T47D (cell line): Measurements from ENCODE around the gene MCM7.
A peak's percentile ranks its signal among the peaks of the same experiment; 100 is the strongest.

Experiments used
- DNase-seq, 2 experiments: peaks; one replicate each; pipeline versions ENCODE4 v3.0.0 to v3.0.0-alpha.2; 2011 to 2012; ENCODE audit warnings: low read depth in 1 of 2, low spot score in 1 of 2
- JUND ChIP-seq: IDR thresholded peaks from 2 replicates; pipeline ENCODE4 v1.6.1; 2012; ENCODE audit warnings: low read depth
- in situ Hi-C: cut with HindIII; loops from 2 replicates; pipeline ENCODE4 v1.10.0; 2016; ENCODE audit warnings: low sequenced_read_pairs, low pct_unique_long_range_greater_than_20kb

Gene MCM7

DNA sequence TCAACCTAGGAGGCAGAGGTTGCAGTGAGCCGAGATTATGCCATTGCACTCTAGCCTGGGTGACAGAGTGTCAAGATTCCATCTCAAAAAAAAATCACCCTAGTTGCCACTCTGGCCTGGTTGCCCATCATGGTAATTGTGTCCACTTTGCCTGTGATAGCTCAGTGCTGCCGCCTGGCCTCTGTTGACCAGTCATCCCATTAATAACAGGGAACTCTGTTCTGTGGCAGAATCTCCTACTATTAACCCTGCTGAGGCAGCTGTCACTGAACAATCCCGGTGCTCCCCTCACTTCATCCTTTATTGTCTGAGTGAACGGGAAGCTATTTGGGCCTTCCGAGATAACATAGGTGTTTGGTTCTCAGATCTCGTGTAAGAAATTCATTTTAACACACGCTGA lies 34.2 kb downstream of the MCM7 start:
- no peak for TF ChIP-seq JUND
- in situ Hi-C loops = no loop called here
- no peak for DNase-seq

DNA sequence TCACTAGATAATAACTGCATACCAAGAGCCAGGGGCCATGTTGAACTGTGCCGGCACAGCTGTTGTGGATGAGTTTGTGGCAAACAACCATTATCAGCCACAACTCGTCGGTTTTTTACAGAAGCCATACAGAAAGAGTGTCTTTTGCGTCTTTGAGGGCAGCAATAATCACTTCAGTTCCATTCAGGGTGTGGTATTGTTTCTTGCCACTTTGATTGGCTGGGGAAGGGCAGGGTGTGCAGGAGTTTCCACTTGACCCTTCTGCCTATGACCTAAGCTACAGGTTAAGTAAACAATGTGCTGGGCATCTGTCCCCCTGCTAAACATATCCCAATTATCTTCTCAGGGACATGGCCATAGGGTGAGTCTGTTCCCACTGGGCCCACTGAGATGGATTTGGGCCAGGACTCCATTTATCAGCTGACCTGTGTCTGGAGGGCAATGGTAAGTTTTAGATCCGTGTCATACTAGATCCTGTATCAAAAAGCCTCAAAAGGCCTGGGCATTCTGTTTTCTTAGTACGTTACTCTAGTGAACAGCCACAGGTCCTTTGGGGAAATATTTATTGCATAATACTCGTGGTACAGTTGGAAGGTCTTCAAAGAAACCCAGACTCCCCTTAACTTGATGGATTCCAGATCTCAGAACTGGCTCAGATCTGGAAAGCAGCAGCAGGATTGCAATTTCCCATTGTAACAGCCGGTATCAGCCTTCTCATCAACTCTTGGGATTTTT lies 35.6 kb downstream of the MCM7 start:
- in situ Hi-C loops = no loop called here
- no peak for DNase-seq
- TF ChIP-seq JUND = no peak

DNA sequence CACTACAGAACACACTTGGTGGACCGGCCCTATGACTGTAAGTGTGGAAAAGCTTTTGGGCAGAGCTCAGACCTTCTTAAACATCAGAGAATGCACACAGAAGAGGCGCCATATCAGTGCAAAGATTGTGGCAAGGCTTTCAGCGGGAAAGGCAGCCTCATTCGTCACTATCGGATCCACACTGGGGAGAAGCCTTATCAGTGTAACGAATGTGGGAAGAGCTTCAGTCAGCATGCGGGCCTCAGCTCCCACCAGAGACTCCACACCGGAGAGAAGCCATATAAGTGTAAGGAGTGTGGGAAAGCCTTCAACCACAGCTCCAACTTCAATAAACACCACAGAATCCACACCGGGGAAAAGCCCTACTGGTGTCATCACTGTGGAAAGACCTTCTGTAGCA lies 37.0 kb downstream of the MCM7 start:
- in situ Hi-C loops = no loop called here
- DNase-seq = no peak
- TF ChIP-seq JUND = no peak

DNA sequence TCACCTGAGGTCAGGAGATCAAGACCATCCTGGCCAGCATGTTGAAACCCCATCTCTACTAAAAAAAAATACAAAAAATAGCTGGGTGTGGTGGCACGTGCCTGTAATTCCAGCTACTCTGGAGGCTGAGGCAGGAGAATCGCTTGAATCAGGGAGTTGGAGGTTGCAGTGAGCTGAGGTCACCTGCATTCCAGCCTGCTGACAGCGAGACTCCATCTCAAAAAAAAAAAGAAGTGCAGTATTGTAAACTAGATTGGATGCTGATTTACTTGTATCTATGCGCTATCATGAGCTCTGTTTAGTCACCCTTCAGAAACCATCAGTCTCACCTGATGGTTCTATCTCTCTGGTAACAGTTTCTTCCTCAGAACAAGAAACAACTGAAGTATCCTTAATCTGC lies 37.8 kb downstream of the MCM7 start:
- TF ChIP-seq JUND = no peak
- DNase-seq = no peak
- in situ Hi-C loops = no loop called here

DNA sequence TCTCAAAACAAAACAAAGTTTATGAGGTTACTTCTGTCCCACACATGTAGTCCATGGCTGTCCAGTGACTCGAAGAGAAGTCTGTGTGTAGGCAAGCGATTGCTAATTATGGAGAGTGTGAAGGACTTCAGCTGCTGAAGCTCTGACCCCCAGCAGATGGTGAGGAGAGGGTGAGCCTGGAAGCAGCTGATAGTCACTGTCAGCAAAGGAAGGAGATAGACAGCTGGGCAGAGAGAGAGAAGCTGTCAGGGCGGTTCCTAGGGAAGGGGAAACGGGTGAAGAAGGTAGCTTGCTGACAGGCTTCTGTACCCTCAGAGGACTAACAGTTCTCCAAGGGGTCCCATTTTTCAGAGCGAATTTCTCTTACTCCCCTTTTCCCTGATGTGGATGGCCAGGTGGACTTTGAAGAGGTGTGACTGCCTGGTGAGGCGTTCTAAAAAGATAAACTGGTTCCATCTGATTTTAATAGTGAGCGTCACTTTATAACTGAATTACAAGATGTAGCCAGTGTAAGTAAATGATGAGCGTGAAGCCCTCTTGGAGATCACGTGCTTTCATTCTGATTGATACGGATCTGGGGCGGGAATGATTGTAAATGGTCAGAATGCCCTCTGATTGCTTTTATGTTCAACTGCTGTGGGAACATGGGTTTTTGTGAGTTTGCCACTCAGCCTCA lies 39.5 kb downstream of the MCM7 start:
- DNase-seq = no peak
- in situ Hi-C loops = no loop called here
- TF ChIP-seq JUND = no peak

DNA sequence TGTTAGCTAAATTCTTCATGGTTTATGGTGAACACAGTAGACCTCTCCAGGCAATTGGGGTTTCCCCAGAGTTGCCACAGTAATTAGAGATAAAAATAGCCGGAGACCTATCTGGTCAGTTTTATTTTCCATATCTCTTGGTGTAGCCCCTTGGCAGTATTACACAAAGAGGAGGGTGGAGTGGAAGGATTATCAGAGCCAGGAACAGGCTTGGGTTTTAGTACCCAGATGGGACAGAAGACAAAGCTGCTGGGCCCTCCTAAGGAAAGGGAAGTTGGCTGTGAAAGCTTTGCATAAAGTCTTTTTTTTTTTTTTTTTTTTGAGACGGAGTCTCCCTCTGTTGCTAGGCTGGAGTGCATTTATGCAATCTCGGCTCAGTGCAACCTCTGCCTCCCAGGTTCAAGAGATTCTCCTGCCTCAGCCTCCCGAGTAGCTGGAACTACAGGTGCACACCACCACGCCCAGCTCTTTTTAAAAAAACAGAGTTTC lies 41.9 kb downstream of the MCM7 start:
- TF ChIP-seq JUND = no peak
- in situ Hi-C loops = no loop called here
- no peak for DNase-seq

DNA sequence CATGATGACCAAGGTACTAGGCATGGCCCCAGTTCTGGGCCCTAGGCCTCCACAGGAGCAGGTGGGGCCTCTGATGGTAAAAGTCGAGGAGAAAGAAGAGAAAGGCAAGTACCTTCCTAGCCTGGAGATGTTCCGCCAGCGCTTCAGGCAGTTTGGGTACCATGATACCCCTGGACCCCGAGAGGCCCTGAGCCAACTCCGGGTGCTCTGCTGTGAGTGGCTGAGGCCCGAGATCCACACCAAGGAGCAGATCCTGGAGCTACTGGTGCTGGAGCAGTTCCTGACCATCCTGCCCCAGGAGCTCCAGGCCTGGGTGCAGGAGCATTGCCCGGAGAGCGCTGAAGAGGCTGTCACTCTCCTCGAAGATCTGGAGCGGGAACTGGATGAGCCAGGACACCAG lies 44.2 kb downstream of the MCM7 start:
- no peak for TF ChIP-seq JUND
- no peak for DNase-seq
- in situ Hi-C loops = no loop called here

DNA sequence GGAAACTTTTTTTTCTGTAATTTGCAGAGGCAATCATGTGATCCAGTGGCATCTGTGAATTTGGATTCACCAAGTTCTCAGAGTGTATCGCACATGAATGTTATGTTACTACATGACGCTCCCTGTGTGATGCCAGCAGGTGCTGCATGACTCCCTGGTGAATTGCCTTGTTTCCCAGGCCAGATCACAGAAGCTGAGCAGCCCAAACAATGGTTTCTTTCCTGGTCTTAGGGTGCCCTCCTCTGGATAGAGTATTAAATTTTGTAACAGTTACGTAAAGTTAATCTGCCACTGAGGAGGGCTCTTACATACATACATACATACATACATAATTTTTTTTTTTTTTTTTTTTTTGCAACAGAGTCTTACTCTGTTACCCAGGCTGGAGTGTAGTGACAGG lies 48.0 kb downstream of the MCM7 start:
- in situ Hi-C loops = no loop called here

DNA sequence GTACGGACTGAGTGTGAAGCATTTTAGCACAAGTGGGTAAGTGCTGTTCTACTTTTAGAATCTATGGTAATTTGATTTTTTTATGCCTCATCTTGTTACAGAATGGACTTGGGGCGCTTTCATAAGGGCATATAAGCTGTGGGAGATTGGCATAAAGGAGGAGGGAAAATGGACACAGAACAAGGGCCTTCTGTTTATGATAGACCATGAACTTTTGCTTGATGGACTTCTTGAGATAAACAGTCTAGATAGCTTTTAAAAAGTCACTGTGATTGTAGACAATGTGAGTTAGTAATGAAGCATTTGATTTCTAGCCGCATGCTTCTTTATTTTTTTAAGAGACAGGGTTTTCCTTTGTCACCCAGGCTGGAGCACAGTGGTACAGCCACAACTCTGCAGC lies 49.6 kb downstream of the MCM7 start:
- TF ChIP-seq JUND = no peak
- in situ Hi-C loops = no loop called here
- DNase-seq = no peak

More for the DNA sequence above, 48.0 kb downstream of the MCM7 start:
- no peak for TF ChIP-seq JUND
- DNase-seq = peak; percentile 64 to 86

DNA sequence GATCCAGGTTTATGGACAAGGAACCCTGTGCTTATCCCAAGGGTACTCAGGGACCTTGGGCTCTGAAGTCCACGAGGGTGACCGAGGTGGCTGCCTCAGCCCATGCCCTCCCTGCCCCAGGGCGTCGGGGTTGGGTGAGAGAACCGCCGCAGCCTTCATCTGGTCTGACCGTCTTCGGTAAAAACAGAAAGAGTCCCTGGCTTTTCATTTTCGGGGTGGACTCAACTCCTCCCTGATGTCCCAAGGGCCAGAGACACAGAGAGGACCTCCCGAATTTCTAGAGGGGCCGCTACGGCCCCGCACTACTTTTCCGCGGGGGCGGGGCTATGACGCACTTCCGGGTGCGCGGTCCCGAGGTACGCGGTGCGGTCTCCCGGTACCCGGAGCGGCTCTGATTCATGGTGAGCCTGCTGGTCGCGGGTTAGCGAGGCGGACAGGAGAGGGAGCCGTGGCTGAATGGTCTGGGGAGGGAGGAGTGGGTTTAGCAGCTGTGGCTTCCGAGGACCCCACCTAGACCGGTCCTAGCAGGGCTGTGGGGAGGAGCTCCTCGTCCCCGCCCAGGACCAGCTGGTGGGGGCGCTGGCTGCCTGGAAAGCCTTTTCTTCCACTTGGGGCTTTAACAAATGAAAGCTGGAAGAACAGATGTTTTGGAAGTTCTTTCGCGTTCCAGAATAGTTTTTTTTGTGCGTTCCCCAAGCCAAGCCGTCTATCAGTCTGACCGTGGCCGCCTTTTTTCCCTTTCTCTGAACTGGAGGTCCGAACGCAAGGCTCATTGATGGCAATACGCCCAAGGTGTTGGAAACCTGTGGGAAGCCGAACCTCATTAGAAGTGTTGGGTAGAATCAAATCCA lies 51.5 kb downstream of the MCM7 start, which contains the start of gene ZSCAN21:
ZSCAN21 (plus strand) TSS at position 334 of the 851 bp plus-strand sequence. CDS start 7,233 bp downstream, outside the sequence.
- peak; percentile 62 to 74 for DNase-seq
- TF ChIP-seq JUND = no peak
- in situ Hi-C loops = no loop called here

DNA sequence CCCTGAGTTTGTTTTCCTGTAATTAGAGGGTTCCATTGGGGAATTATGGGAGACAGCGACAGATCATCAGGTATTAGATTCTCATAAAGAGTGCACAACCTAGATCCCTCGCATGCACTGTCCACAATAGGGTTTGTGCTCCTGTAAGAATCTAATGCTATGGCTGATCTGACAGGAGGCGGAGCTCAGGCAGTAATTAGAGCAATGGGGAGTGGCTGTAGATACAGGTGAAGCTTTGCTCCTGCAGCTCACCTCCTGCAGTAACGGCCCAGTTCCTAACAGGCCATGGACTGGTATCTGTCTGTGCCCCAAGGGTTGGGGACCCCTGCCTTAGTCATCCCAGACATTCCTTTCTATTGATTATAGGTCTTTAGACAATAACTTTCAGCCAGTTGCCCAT lies 52.5 kb downstream of the MCM7 start:
- in situ Hi-C loops = no loop called here

DNA sequence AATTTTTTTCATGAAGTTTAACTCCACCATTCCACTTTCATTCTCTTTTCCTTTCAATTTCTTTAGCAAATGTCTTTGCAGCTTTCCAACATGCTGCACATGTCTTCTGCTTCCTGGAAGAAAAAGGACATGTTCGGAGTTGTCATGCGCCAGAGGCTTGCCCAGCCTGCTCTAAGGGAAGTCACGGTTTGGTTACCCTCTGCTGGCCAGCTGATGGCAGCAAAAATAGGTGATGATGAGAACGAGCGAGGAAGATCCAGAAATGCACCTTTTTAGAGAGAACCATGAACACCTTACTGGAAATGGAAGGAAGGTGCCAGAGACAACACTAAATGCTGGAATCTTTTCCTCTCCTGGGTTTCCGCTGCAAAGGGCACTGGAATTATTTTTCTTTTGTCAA lies 56.5 kb downstream of the MCM7 start:
- TF ChIP-seq JUND = no peak
- in situ Hi-C loops = no loop called here
- DNase-seq = peak; percentile 33 to 71

More for the DNA sequence above, 52.5 kb downstream of the MCM7 start:
- TF ChIP-seq JUND = no peak
- DNase-seq = no peak
